ENCODE measurements around the gene ITIH5. TPM values are rescaled to one million over a fixed set of nuclear protein-coding genes. Genes with fewer than 3 reads are reported as not detected.
A peak's percentile ranks its signal among the peaks of the same experiment; 100 is the strongest.

ITIH5 gene
- total and polyA plus RNA-seq, 2 of the 13 experiments (the other 11 are each of a cell fraction or from before 2014, with no cell fraction given) = 4.7 to 8.9 TPM

GRCh38 chr10:7513936-7514335 is 152.8 kb downstream of the ITIH5 start:
- Histone ChIP-seq H3K36me3 (replicated peaks in 1 of 2; ENCODE audit: control insufficient read depth in 1 of 2, insufficient read depth in 2 of 2, low read length in 2 of 2) (no peaks in the 10 kb centered on the region), H3K27me3 (ENCODE audit: control insufficient read depth in 1 of 2, insufficient read depth in 2 of 2, low read length in 2 of 2) (peaks cover 0 to 5% of the 10 kb centered on the region in 2 experiments; a peak in 3 of 5 replicates), H3K4me3 (replicated peaks in 1 of 3; ENCODE audit: insufficient read depth in 1 of 3, low read depth in 2 of 3, low read length in 3 of 3) (no peak overlapping the region), H3K4me2 (ENCODE audit: low read depth, low read length) (0 out of 2 replicates have a peak overlapping the region, but pooled peaks have one; percentile 21), H3K4me1 (ENCODE audit: insufficient read depth, low read length) (peaks cover 21% of the 10 kb centered on the region), H3K9ac (ENCODE audit: insufficient read depth, low read depth, low read length) (no peak overlapping the region), H3K9me3 (ENCODE audit: low read length) (no peaks in the 10 kb centered on the region), H3K79me2 (ENCODE audit: insufficient read depth, low read length) (no peaks in the 10 kb centered on the region), H2AFZ (ENCODE audit: low read length) (no peak overlapping the region), H4K20me1 (ENCODE audit: insufficient read depth, low read length) (no peaks in the 10 kb centered on the region), H3K27ac (ENCODE audit: extremely low read length, insufficient read depth, low read length) (no peak overlapping the region)
- ChIA-PET POLR2A (no interaction called here), CTCF (ENCODE audit: low intra/inter-chr PET ratio, low total read pairs) (no interaction called here)
- no TSS peak for BruUV-seq (replicated peaks)
- intact Hi-C loops (cut with micrococcal nuclease; ENCODE audit: unreplicated experiment) (no loop called here), in situ Hi-C loops (cut with HindIII; ENCODE audit: extremely low pct_ligation_motif_present, low pct_unique_long_range_greater_than_20kb) (no loop called here)
- DNase-seq (ENCODE audit: low spot score) (no peak), ATAC-seq (peak; percentile 65), FAIRE-seq (no peak)
- WGBS (ENCODE audit: low lambda C conversion rate) = 10% methylated on average over 4 of the region's 4 CpGs
- TF ChIP-seq ZNF30 (CRISPR knock-in tag; IDR thresholded peaks at IDR 0.05) (no peak), ZNF124 (CRISPR knock-in tag; IDR thresholded peaks at IDR 0.05) (no peak), FOSL2 (CRISPR knock-in tag; IDR thresholded peaks at IDR 0.05) (no peak), FLYWCH1 (CRISPR knock-in tag; IDR thresholded peaks at IDR 0.05) (no peak), ZNF44 (CRISPR knock-in tag; IDR thresholded peaks at IDR 0.05) (no peak), NR2F6 (IDR thresholded peaks at IDR 0.05) (no peak), NR2F6 (CRISPR knock-in tag; IDR thresholded peaks at IDR 0.05) (no peak), ZNF75D (CRISPR knock-in tag; IDR thresholded peaks at IDR 0.05; ENCODE audit: borderline replicate concordance) (no peak), ATF4 (CRISPR knock-in tag; IDR thresholded peaks at IDR 0.05) (no peak), ZNF552 (CRISPR knock-in tag; IDR thresholded peaks at IDR 0.05; ENCODE audit: borderline replicate concordance) (no peak), TRIM22 (IDR thresholded peaks at IDR 0.05) (no peak), AHDC1 (CRISPR knock-in tag; IDR thresholded peaks at IDR 0.05; ENCODE audit: borderline replicate concordance) (no peak), CCDC6 (CRISPR knock-in tag; IDR thresholded peaks at IDR 0.05) (no peak), ZNF234 (CRISPR knock-in tag; conservative IDR thresholded peaks at IDR 0.05) (no peak), ONECUT2 (CRISPR knock-in tag; IDR thresholded peaks at IDR 0.05) (no peak), ZNF18 (CRISPR knock-in tag; IDR thresholded peaks at IDR 0.05; ENCODE audit: insufficient replicate concordance) (no peak)
